Ectodermal cell (in vitro differentiated cells): ENCODE results near the gene ITPR2.

Experiments used
- H3K27ac ChIP-seq: 2 replicates; pipeline ENCODE4 v1.7.0; 2013; ENCODE audit warnings: mild to moderate bottlenecking, low read depth, low read length; ENCODE audit not compliant: insufficient read depth, poor library complexity, severe bottlenecking
- H3K27me3 ChIP-seq: 2 replicates; pipeline ENCODE4 v1.7.0; 2013; ENCODE audit warnings: mild to moderate bottlenecking, low read length; ENCODE audit not compliant: insufficient read depth, control insufficient read depth, poor library complexity, severe bottlenecking
- H3K36me3 ChIP-seq: one replicate; pipeline ENCODE4 v1.7.0; 2013; ENCODE audit warnings: low read length; ENCODE audit not compliant: control insufficient read depth, insufficient read depth
- H3K4me1 ChIP-seq: one replicate; pipeline ENCODE4 v1.7.0; 2013; ENCODE audit warnings: low read length; ENCODE audit not compliant: control insufficient read depth, insufficient read depth
- H3K4me3 ChIP-seq: 2 replicates; pipeline ENCODE4 v1.7.0; 2013; ENCODE audit warnings: low read depth, low read length, control low read depth; ENCODE audit not compliant: insufficient read depth
- H3K9me3 ChIP-seq: 2 replicates; pipeline ENCODE4 v1.7.0; 2013; ENCODE audit warnings: mild to moderate bottlenecking, low read length, moderate library complexity; ENCODE audit not compliant: control insufficient read depth
- WGBS, 2 experiments: methylation state at CpG; one replicate each; pipeline ENCODE4 v1.1.7; 2013; ENCODE audit warnings: missing lambda C conversion rate in 2 of 2; 5-methylcytosine and 5-hydroxymethylcytosine counted together

ITPR2 gene

DNA sequence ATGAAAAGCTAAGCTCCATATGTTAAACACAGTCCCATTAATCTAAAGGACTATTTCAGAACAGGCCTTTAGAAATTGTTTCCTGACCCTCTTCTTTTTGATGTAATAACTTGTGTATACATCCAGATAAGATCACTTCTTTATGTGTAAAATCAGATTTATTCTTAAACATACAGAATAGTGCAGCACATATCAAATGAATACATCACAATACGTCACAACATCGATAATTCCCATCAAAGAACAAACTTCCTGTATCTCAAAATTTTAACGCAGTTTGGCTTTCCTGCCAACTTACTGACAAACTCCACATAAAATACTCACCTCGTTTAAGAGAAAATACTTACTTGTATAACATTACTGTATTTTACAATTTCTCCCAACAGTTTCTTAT lies 108.7 kb downstream of the ITPR2 start:
- Histone ChIP-seq H3K27ac (no peak overlapping the region), H3K36me3 (no peaks in the 10 kb centered on the region), H3K4me1 (no peaks in the 10 kb centered on the region), H3K9me3 (no peaks in the 10 kb centered on the region), H3K4me3 (no peak overlapping the region), H3K27me3 (no peaks in the 10 kb centered on the region)
- 93 to 95% methylated on average over 4 of the region's 4 CpGs for WGBS, 2 experiments

- WGBS, 2 experiments = 89 to 95% methylated on average over 7 to 8 of the region's 8 CpGs
- no peaks in the 10 kb centered on the region for H3K4me1 ChIP-seq
- no peak overlapping the region for H3K4me3 ChIP-seq
- no peaks in the 10 kb centered on the region for H3K36me3 ChIP-seq
- H3K27me3 ChIP-seq = no peaks in the 10 kb centered on the region
- no peak overlapping the region for H3K27ac ChIP-seq
- H3K9me3 ChIP-seq = no peaks in the 10 kb centered on the region
Observed at GRCh38 chr12:26723379-26724308, 109.3 kb downstream of the ITPR2 start.

- WGBS, 2 experiments = 91 to 93% methylated on average over 2 of the region's 2 CpGs
- H3K4me1 ChIP-seq = no peaks in the 10 kb centered on the region
Observed at GRCh38 chr12:26721800-26722199, 111.2 kb downstream of the ITPR2 start.

GRCh38 chr12:26719852-26720251 lies 113.1 kb downstream of the ITPR2 start:
- H3K4me3 ChIP-seq = no peak overlapping the region
- H3K27ac ChIP-seq = no peak overlapping the region
- 86 to 100% methylated on average over 1 of the region's 1 CpG for WGBS, 2 experiments
- H3K4me1 ChIP-seq = no peaks in the 10 kb centered on the region
- H3K27me3 ChIP-seq = no peaks in the 10 kb centered on the region
- no peaks in the 10 kb centered on the region for H3K36me3 ChIP-seq
- no peaks in the 10 kb centered on the region for H3K9me3 ChIP-seq

More at GRCh38 chr12:26721800-26722199, 111.2 kb downstream of the ITPR2 start:
- no peaks in the 10 kb centered on the region for H3K27me3 ChIP-seq
- no peak overlapping the region for H3K27ac ChIP-seq
- no peaks in the 10 kb centered on the region for H3K9me3 ChIP-seq
- no peaks in the 10 kb centered on the region for H3K36me3 ChIP-seq
- H3K4me3 ChIP-seq = no peak overlapping the region

GRCh38 chr12:26717757-26718156 lies 115.2 kb downstream of the ITPR2 start:
- no peaks in the 10 kb centered on the region for H3K4me1 ChIP-seq
- no peaks in the 10 kb centered on the region for H3K27me3 ChIP-seq
- no peak overlapping the region for H3K27ac ChIP-seq
- H3K36me3 ChIP-seq = no peaks in the 10 kb centered on the region
- no peaks in the 10 kb centered on the region for H3K9me3 ChIP-seq
- H3K4me3 ChIP-seq = no peak overlapping the region
- 86 to 89% methylated on average over 2 of the region's 2 CpGs for WGBS, 2 experiments

DNA sequence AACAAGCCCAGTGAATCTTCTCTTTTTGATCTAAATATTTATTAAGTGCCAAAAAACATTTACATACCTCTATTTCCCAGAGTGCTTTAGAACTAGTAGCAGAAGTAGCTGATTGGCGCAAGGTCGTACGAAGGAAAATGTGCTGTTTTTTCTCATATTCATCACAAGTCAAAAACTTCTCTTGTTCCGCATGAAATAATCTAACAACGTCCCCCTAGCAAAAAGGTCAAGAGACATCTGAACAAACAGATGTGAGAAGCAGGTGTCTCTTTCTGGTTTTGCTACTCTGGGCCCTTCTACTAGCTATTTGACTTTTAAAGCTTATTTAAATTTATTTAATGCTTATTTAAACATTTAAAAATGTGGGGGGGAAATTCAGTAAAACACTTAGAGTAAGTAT lies 117.8 kb downstream of the ITPR2 start:
- Histone ChIP-seq H3K27me3 (no peaks in the 10 kb centered on the region), H3K36me3 (no peaks in the 10 kb centered on the region), H3K4me1 (no peaks in the 10 kb centered on the region), H3K4me3 (no peak overlapping the region), H3K9me3 (no peaks in the 10 kb centered on the region), H3K27ac (no peak overlapping the region)
- WGBS, 2 experiments = 94 to 95% methylated on average over 5 of the region's 5 CpGs

DNA sequence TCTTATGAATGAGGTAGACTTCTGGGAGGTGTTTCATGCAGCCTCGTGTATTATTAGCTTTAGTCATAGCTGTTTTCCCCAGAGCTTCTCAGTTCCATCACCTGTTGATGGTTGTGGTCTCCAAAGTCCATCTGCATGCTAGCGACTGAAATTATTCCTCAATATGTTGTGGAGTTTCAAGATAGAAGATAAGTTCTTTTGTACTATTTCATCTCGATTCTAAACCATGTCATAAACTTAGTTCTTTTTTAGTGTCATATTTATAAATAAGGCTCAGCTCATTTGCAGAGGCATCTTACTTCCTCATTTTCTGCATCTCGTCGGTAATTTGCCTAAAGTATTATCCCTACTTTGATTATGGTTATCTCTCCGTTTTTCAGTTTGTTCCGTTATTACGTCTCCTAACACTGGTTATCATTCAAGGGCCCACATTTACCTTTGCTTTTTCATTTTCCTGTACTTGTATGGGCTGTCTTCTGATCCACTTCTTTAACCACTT lies 119.1 kb downstream of the ITPR2 start:
- Histone ChIP-seq H3K4me3 (no peak overlapping the region), H3K9me3 (no peaks in the 10 kb centered on the region), H3K27ac (no peak overlapping the region), H3K4me1 (no peaks in the 10 kb centered on the region), H3K36me3 (no peaks in the 10 kb centered on the region), H3K27me3 (no peaks in the 10 kb centered on the region)
- WGBS, 2 experiments = 94 to 96% methylated on average over 7 to 8 of the region's 8 CpGs

- Histone ChIP-seq H3K4me3 (no peak overlapping the region), H3K27ac (no peak overlapping the region), H3K27me3 (no peaks in the 10 kb centered on the region), H3K36me3 (no peaks in the 10 kb centered on the region), H3K4me1 (no peaks in the 10 kb centered on the region), H3K9me3 (no peaks in the 10 kb centered on the region)
- WGBS, 2 experiments = 46 to 54% methylated on average over 5 of the region's 5 CpGs
Observed at GRCh38 chr12:26712892-26713291, 120.1 kb downstream of the ITPR2 start.

DNA sequence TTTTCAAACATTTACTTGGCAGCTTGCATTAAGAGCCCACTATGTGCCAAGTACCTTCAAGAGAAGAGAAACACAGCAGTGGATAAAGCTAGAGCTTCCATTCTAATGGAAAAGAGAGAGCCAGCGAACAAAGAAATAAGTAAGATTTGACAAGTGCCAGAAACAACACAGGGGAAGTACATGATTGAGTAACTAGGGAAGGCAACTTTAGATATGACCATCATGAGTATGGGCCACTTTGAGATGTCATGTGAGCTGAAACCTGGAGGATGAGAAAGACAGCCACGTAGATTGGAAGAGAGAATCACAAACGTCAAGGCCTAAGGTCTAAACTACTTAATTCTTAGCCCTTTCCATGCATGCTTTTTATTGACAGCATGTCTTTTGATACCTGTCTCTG lies 121.4 kb downstream of the ITPR2 start:
- no peaks in the 10 kb centered on the region for H3K36me3 ChIP-seq
- no peak overlapping the region for H3K27ac ChIP-seq
- H3K4me1 ChIP-seq = no peaks in the 10 kb centered on the region
- H3K27me3 ChIP-seq = no peaks in the 10 kb centered on the region
- H3K4me3 ChIP-seq = no peak overlapping the region
- 87 to 88% methylated on average over 3 of the region's 3 CpGs for WGBS, 2 experiments
- no peaks in the 10 kb centered on the region for H3K9me3 ChIP-seq

GRCh38 chr12:26711072-26711471 lies 121.9 kb downstream of the ITPR2 start:
- Histone ChIP-seq H3K27ac (no peak overlapping the region), H3K36me3 (no peaks in the 10 kb centered on the region), H3K4me3 (no peak overlapping the region), H3K9me3 (no peaks in the 10 kb centered on the region), H3K4me1 (no peaks in the 10 kb centered on the region), H3K27me3 (no peaks in the 10 kb centered on the region)
- 91 to 96% methylated on average over 5 of the region's 5 CpGs for WGBS, 2 experiments
